Measurements from ENCODE around the gene CRYZL1. TPM values are rescaled to one million over a fixed set of nuclear protein-coding genes. Genes with fewer than 3 reads are reported as not detected.

Gene CRYZL1
- total RNA-seq, 4 donors from 2014 or later: 27.9 to 53.5 (median 33.9) TPM

GRCh38 chr21:33685613-33686197, 44.2 kb upstream of the CRYZL1 start:
- DNase-seq: no peak
- intact Hi-C loops (cut with DNase I): no loop called here
- peak overlapping the region; percentile 61 to 76 (median 72) for H3K27ac ChIP-seq
- no peak overlapping the region for H3K4me3 ChIP-seq (replicated peaks in 1 of 3)
- peaks cover 42 to 52% of the 10 kb centered on the region in 2 donors for H3K4me1 ChIP-seq
- no peaks in the 10 kb centered on the region for H3K36me3 ChIP-seq
- H3K27me3 ChIP-seq: no peaks in the 10 kb centered on the region
- H3K9me3 ChIP-seq: no peaks in the 10 kb centered on the region
- TF ChIP-seq CTCF (IDR thresholded peaks at IDR 0.05): no peak
- no peak for TF ChIP-seq POLR2A (IDR thresholded peaks at IDR 0.05)

GRCh38 chr21:33684923-33685560, 43.5 kb upstream of the CRYZL1 start:
- no peak for DNase-seq
- intact Hi-C loops (cut with DNase I): no loop called here
- Histone ChIP-seq H3K4me3 (replicated peaks in 1 of 3) (no peak overlapping the region), H3K27ac (peak overlapping the region; percentile 61 to 76 (median 70)), H3K4me1 (peaks cover 42 to 52% of the 10 kb centered on the region in 2 donors), H3K36me3 (no peaks in the 10 kb centered on the region), H3K9me3 (no peaks in the 10 kb centered on the region), H3K27me3 (no peaks in the 10 kb centered on the region)
- 43 to 49% methylated on average over 5 of the region's 5 CpGs for WGBS, 2 donors
- TF ChIP-seq CTCF (IDR thresholded peaks at IDR 0.05): no peak
- TF ChIP-seq POLR2A (IDR thresholded peaks at IDR 0.05): no peak

- intact Hi-C loops (cut with DNase I): no loop called here
- Histone ChIP-seq H3K4me3 (replicated peaks in 1 of 3) (no peak overlapping the region), H3K27me3 (no peaks in the 10 kb centered on the region), H3K27ac (peak overlapping the region in 2 of 3 donors; percentile 61 to 76), H3K36me3 (no peaks in the 10 kb centered on the region), H3K9me3 (no peaks in the 10 kb centered on the region), H3K4me1 (peaks cover 42 to 52% of the 10 kb centered on the region in 2 donors)
- no peak for DNase-seq
- TF ChIP-seq CTCF (IDR thresholded peaks at IDR 0.05) (no peak), POLR2A (IDR thresholded peaks at IDR 0.05) (no peak)
- 72 to 75% methylated on average over 2 of the region's 2 CpGs for WGBS, 2 donors
These were observed 42.5 kb upstream of the CRYZL1 start for GRCh38 chr21:33684068-33684467.

GRCh38 chr21:33682992-33683627, 41.6 kb upstream of the CRYZL1 start:
- intact Hi-C loops (cut with DNase I): no loop called here
- WGBS, 2 donors: 87 to 91% methylated on average over 4 of the region's 4 CpGs
- no peaks in the 10 kb centered on the region for H3K27me3 ChIP-seq
- no peak for DNase-seq
- peak overlapping the region in 1 of 3 donors; percentile 76 for H3K27ac ChIP-seq
- TF ChIP-seq POLR2A (IDR thresholded peaks at IDR 0.05): no peak
- TF ChIP-seq CTCF (IDR thresholded peaks at IDR 0.05): no peak
- no peaks in the 10 kb centered on the region for H3K9me3 ChIP-seq
- H3K4me3 ChIP-seq (replicated peaks in 1 of 3): no peak overlapping the region
- peaks cover 41 to 47% of the 10 kb centered on the region in 2 donors for H3K4me1 ChIP-seq
- H3K36me3 ChIP-seq: no peaks in the 10 kb centered on the region

GRCh38 chr21:33680870-33681269, 39.3 kb upstream of the CRYZL1 start:
- H3K4me3 ChIP-seq (replicated peaks in 1 of 3): no peak overlapping the region
- DNase-seq: no peak
- no peaks in the 10 kb centered on the region for H3K36me3 ChIP-seq
- intact Hi-C loops (cut with DNase I): no loop called here
- no peaks in the 10 kb centered on the region for H3K27me3 ChIP-seq
- peaks cover 24 to 27% of the 10 kb centered on the region in 2 donors for H3K4me1 ChIP-seq
- TF ChIP-seq POLR2A (IDR thresholded peaks at IDR 0.05) (no peak), CTCF (IDR thresholded peaks at IDR 0.05) (no peak)
- no peak overlapping the region for H3K27ac ChIP-seq
- WGBS, 2 donors: 95 to 96% methylated on average over 6 of the region's 6 CpGs
- no peaks in the 10 kb centered on the region for H3K9me3 ChIP-seq
